Ishikawa (cell line): ENCODE results near the gene ZNF557.

Experiments used
- CEBPB ChIP-seq: IDR thresholded peaks from 2 replicates; pipeline ENCODE4 v1.6.1; 2012
- CREB1 ChIP-seq: IDR thresholded peaks from 2 replicates; pipeline ENCODE4 v1.6.1; 2012; ENCODE audit warnings: low read depth
- EGR1 ChIP-seq: IDR thresholded peaks from 2 replicates; pipeline ENCODE4 v1.6.1; 2012
- EP300 ChIP-seq: IDR thresholded peaks from 2 replicates; pipeline ENCODE4 v1.6.1; 2012; ENCODE audit warnings: borderline replicate concordance
- FOXM1 ChIP-seq: IDR thresholded peaks from 2 replicates; pipeline ENCODE4 v1.6.1; 2012; ENCODE audit warnings: low read depth, borderline replicate concordance
- RAD21 ChIP-seq: IDR thresholded peaks from 2 replicates; pipeline ENCODE4 v1.6.1; 2012; ENCODE audit warnings: low read depth
- REST ChIP-seq: IDR thresholded peaks from 2 replicates; pipeline ENCODE4 v1.6.1; 2012; ENCODE audit warnings: low read depth, mild to moderate bottlenecking
- TAF1 ChIP-seq: IDR thresholded peaks from 2 replicates; pipeline ENCODE4 v1.6.1; 2012; ENCODE audit warnings: low read depth, mild to moderate bottlenecking
- TCF12 ChIP-seq: IDR thresholded peaks from 2 replicates; pipeline ENCODE4 v1.6.1; 2012; ENCODE audit warnings: low read depth
- TEAD4 ChIP-seq: IDR thresholded peaks from 2 replicates; pipeline ENCODE4 v1.6.1; 2012
- YY1 ChIP-seq: IDR thresholded peaks from 2 replicates; pipeline ENCODE4 v1.6.1; 2012; ENCODE audit warnings: low read depth
- ZBTB7A ChIP-seq: IDR thresholded peaks from 2 replicates; pipeline ENCODE4 v1.6.1; 2012; ENCODE audit warnings: low read depth
- TF ChIP-seq, protein P1 (sequence below): IDR thresholded peaks from 2 replicates; pipeline ENCODE4 v1.6.1; 2012

GRCh38 chr19:7074705-7075282 lies 5.3 kb downstream of the ZNF557 start:
- no peak for TF ChIP-seq TAF1
- TF ChIP-seq FOXM1 = no peak
- TF ChIP-seq TEAD4 = no peak
- TF ChIP-seq ZBTB7A = no peak
- TF ChIP-seq RAD21 = no peak
- TF ChIP-seq, protein P1, sequence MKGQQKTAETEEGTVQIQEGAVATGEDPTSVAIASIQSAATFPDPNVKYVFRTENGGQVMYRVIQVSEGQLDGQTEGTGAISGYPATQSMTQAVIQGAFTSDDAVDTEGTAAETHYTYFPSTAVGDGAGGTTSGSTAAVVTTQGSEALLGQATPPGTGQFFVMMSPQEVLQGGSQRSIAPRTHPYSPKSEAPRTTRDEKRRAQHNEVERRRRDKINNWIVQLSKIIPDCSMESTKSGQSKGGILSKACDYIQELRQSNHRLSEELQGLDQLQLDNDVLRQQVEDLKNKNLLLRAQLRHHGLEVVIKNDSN = no peak
- no peak for TF ChIP-seq EGR1
- no peak for TF ChIP-seq YY1
- TF ChIP-seq REST = no peak
- no peak for TF ChIP-seq CREB1
- TF ChIP-seq TCF12 = no peak
- no peak for TF ChIP-seq EP300
- no peak for TF ChIP-seq CEBPB
